ENCODE results near the gene RHO.
"Not testable (repeated sequence)": the region's sequence is repeated elsewhere in the genome, so short reads cannot be mapped to it uniquely, and the experiment has no call there.

The RHO gene

GRCh38 chr3:129528589-129529100 lies at the start of gene RHO:
Gene RHO (plus strand): TSS chr3:129528639. CDS start chr3:129528734, 95 bp downstream.
- DNase-seq: no peak

GRCh38 chr3:129481225-129481765 lies 47.1 kb upstream of the RHO start:
- not testable (repeated sequence) for DNase-seq

GRCh38 chr3:129481766-129482332 lies 46.6 kb upstream of the RHO start:
- no peak for DNase-seq

- DNase-seq: no peak
Measured at GRCh38 chr3:129482721-129483120, 45.7 kb upstream of the RHO start.

- DNase-seq: no peak
Measured at GRCh38 chr3:129483870-129484269, 44.6 kb upstream of the RHO start.

GRCh38 chr3:129485146-129485545 lies 43.3 kb upstream of the RHO start:
- DNase-seq: not testable (repeated sequence)

GRCh38 chr3:129485721-129486663 lies 42.4 kb upstream of the RHO start:
- no peak for DNase-seq

GRCh38 chr3:129486664-129487035 lies 41.8 kb upstream of the RHO start:
- no peak for DNase-seq

- DNase-seq: no peak
Measured at GRCh38 chr3:129487183-129487867, 41.1 kb upstream of the RHO start.

- not testable (repeated sequence) for DNase-seq
Measured at GRCh38 chr3:129487868-129488335, 40.5 kb upstream of the RHO start.

GRCh38 chr3:129489258-129489657 lies 39.2 kb upstream of the RHO start:
- DNase-seq: not testable (repeated sequence)

GRCh38 chr3:129490273-129490675 lies 38.2 kb upstream of the RHO start:
- peak; percentile 63 for DNase-seq

- not testable (repeated sequence) for DNase-seq
Measured at GRCh38 chr3:129491077-129491476, 37.4 kb upstream of the RHO start.

- no peak for DNase-seq
Measured at GRCh38 chr3:129491794-129492193, 36.6 kb upstream of the RHO start.

GRCh38 chr3:129492691-129493090 lies 35.7 kb upstream of the RHO start:
- no peak for DNase-seq

- no peak for DNase-seq
Measured at GRCh38 chr3:129493206-129493605, 35.2 kb upstream of the RHO start.

- not testable (repeated sequence) for DNase-seq
Measured at GRCh38 chr3:129494499-129494898, 33.9 kb upstream of the RHO start.

GRCh38 chr3:129495006-129495639 lies 33.3 kb upstream of the RHO start:
- DNase-seq: not testable (repeated sequence)

GRCh38 chr3:129497876-129498275 lies 30.6 kb upstream of the RHO start:
- DNase-seq: not testable (repeated sequence)

GRCh38 chr3:129498603-129499488 lies 29.6 kb upstream of the RHO start:
- not testable (repeated sequence) for DNase-seq

GRCh38 chr3:129499604-129500333 lies 28.7 kb upstream of the RHO start:
- DNase-seq: not testable (repeated sequence)
